Measurements from ENCODE around the gene CDHR5. TPM values are rescaled to one million over a fixed set of nuclear protein-coding genes. Genes with fewer than 3 reads are reported as not detected.
A peak's percentile ranks its signal among the peaks of the same experiment; 100 is the strongest.

Gene CDHR5
- total RNA-seq, 1 donor from 2014 or later, result 7.1 TPM

DNA sequence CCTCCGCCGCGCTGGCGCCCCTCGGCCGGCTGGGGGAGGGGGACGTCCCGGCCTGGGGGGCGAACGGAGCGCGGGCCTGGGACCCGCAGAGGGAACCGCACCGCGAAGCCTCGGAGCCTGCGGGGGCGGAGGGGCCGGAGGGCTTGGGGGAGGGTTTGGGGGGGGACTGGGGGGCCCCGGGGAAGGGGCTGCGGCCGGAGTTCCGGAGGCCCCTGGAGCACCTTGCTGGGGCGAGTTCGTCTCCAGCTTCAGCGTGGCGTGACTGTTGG is 2.5 kb upstream of the CDHR5 start:
- no peaks in the 10 kb centered on the region for H3K9me3 Mint-ChIP-seq

DNA sequence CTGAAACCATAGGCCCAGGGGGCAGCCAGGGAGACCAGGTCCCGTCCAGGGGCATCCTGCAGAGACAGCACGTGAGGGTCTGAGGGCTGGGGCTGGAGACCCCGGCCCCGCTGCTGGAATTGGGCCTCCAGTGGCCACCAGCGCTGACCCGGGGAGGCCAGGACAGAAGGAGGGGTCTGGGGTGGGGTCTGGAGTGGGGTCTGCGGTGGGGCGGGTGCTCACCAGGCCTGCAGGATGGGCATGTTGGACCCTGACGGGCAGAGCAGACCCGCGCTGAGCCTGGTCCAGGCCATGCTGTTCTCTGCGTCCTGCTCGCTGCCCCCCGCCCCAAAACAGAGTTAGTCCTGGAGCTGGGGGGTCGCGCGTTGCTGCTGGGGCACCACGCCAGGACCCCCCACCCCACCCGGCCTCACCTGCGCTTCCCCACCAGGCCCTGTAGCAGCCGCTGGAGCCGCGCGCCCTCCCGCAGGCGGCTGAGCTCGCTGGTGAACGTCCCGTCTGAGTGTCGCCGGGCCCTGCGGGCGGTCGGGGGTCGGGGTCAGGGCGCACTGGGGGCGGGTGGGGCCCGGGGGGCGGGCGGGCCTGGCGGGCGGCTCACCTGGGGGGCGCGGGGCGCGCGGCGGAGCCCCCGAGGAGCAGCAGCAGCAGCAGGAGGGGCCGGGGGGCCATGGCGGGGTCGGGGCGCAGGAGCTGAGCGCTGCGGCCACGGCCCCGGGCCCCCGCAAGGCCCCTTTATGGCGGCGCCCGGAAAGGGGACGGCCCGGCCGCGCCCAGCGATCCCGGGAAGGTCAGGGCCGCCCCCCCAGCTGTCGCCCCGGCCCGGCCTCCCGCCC is 1.9 kb upstream of the CDHR5 start, which contains the start of gene SCT:
Gene SCT (minus strand): TSS at position 707 of the 833 bp plus-strand sequence. CDS start 38 bp downstream, at position 669.
- Mint-ChIP-seq H3K36me3 (peaks cover 4% of the 10 kb centered on the region), H3K4me1 (ENCODE audit: unreplicated experiment) (peaks cover 11% of the 10 kb centered on the region), H3K9me3 (no peaks in the 10 kb centered on the region), H3K27ac (peak within 1 kb of the TSS; percentile 63), H3K4me3 (no peak within 1 kb of the TSS), H3K27me3 (peaks cover 23% of the 10 kb centered on the region)
- no peak for TF ChIP-seq CTCF (conservative IDR thresholded peaks at IDR 0.05)
- no peak for DNase-seq (ENCODE audit: extremely low spot score, unreplicated experiment)

More for the DNA sequence above, 2.5 kb upstream of the CDHR5 start:
- DNase-seq (ENCODE audit: extremely low spot score, unreplicated experiment), result no peak
- TF ChIP-seq CTCF (conservative IDR thresholded peaks at IDR 0.05), result no peak
- Mint-ChIP-seq H3K27ac (no peak overlapping the region), H3K27me3 (peaks cover 23% of the 10 kb centered on the region), H3K4me1 (ENCODE audit: unreplicated experiment) (peaks cover 11% of the 10 kb centered on the region), H3K4me3 (no peak overlapping the region), H3K36me3 (peaks cover 4% of the 10 kb centered on the region)

DNA sequence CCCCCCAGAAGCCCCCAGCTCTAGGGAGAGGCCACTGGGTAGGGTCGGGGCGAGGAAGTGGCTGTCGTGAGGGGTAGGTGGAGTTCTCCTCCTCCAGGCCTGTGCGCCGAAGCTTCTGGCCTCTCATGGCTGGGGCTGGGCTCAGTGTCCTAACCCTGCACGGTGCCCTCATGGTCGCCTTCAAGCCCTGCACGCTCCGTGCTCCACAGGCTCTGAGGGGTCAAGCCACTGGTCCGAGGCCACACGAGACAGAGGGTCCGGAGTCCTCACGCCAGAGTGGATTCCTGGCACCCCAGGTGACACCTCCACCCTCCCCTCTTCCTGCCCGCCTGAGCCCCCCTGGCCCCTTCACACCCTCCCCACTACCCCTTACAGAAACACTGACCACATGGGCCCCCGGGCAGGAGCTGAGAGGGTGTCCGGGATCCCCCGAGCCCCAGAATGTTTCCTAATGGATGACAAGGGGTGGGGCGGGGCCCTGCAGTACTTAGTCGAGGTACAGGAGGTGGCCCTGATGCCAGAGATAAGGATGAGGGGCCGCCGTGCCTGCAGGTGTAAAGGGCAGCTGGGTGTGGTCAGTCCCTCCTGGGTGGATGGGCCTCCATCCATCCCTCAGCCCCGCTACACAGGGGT is 997 bp upstream of the CDHR5 start:
- no peak overlapping the region for H3K4me3 Mint-ChIP-seq
- H3K27ac Mint-ChIP-seq, result no peak overlapping the region
- peaks cover 23% of the 10 kb centered on the region for H3K27me3 Mint-ChIP-seq

DNA sequence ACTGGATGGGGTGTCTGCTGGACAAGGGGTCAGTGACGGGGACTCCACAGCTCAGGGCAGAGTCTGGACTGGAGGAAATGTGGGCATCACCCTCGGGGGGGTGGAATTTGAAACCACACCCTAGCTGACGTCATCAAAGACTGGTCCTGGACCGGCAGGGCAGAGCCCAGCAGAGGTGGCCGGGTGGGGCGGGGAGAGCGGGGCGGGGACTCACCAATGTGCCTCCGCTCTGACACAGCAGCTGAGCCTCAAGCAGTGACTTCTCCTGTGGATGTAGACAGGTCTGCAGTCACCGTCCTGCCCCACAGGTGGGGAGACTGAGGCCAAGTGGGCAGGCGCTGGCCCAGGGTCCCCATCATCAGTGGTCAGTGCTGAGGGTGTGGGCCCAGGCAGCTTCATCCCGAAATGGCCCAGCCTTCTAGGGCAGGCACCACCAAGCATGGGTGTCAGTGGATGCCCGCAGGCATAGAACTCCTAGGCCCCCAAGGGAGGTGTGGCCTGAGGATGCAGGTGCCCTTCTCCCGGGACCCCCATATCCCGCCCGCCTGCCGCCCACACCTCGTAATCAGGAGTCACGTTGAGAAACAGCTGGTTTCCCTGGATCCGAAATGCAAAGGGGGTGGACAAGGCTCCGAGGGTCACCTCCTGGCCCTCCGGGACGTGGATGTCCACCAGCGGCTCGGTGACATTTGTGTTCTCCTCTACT is 603 bp downstream of the CDHR5 start:
- Mint-ChIP-seq H3K27ac (no peak overlapping the region), H3K36me3 (peaks cover 4% of the 10 kb centered on the region), H3K4me1 (ENCODE audit: unreplicated experiment) (peaks cover 11% of the 10 kb centered on the region), H3K9me3 (no peaks in the 10 kb centered on the region), H3K4me3 (no peak overlapping the region), H3K27me3 (peaks cover 17% of the 10 kb centered on the region)
- no peak for DNase-seq (ENCODE audit: extremely low spot score, unreplicated experiment)
- no peak for TF ChIP-seq CTCF (conservative IDR thresholded peaks at IDR 0.05)

More for the DNA sequence above, 997 bp upstream of the CDHR5 start:
- Mint-ChIP-seq H3K36me3 (peaks cover 4% of the 10 kb centered on the region), H3K4me1 (ENCODE audit: unreplicated experiment) (peaks cover 11% of the 10 kb centered on the region), H3K9me3 (no peaks in the 10 kb centered on the region)
- no peak for TF ChIP-seq CTCF (conservative IDR thresholded peaks at IDR 0.05)
- no peak for DNase-seq (ENCODE audit: extremely low spot score, unreplicated experiment)

DNA sequence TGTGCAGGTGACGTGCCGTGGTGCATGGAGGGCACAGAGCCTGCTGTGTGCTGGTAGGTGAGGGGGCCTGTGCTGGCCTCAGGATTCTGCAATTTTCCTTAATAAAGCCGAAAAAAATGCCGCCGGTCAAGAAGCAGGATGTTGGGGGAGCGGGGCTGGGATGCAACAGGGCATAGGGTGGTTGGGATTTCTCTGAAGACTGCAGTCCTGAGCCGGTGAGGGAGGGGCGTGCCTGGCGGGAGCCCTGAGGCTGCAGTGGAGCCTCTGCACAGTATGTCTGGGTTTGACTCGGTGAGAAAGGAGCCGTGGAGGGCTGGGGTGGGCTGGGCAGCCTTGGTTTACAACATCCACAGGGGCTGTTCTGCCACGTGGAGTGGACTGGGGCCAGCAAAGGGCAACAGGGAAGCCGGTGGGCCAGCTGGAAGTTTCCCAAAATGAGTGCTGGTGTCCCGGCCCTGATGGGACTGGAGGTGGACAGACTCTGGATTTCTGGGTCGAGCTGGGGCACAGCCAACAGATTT is 1.3 kb downstream of the CDHR5 start:
- Mint-ChIP-seq H3K36me3 (peaks cover 2% of the 10 kb centered on the region), H3K4me1 (ENCODE audit: unreplicated experiment) (peaks cover 8% of the 10 kb centered on the region), H3K27ac (peak overlapping the region; percentile 59), H3K9me3 (no peaks in the 10 kb centered on the region), H3K27me3 (peaks cover 10% of the 10 kb centered on the region), H3K4me3 (no peak overlapping the region)
- TF ChIP-seq CTCF (conservative IDR thresholded peaks at IDR 0.05), result no peak
- DNase-seq (ENCODE audit: extremely low spot score, unreplicated experiment), result no peak

All from type B pancreatic cell (in vitro differentiated cells).